GM12801 (cell line): ENCODE data around the gene ADD3.

Experiments
- TF ChIP-seq, protein P1 (sequence below): IDR thresholded peaks from one replicate; pipeline ENCODE4 v1.5.1; 2011; ENCODE audit warnings: control low read depth; ENCODE audit not compliant: insufficient read length; ENCODE audit errors: extremely low read depth

Gene ADD3

DNA sequence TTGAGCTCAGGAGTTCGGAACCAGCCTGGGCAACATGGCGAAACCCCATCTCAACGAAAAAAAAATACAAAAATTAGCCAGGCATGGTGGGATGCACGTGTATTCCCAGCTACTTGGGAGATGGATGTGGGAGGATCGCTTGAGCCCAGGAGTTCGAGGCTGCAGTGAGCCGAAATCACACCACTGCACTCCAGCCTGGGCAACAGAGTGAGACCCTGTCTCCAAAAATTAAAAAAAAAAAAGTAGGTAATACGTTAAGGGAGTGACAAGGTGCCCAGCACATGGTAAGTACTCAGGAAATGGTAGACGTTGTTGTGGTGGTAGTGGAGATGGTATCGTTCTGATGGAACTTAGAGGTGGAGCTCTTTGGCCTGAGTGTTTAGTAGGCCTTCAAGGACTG is 43.5 kb upstream of the ADD3 start:
- TF ChIP-seq, protein P1, sequence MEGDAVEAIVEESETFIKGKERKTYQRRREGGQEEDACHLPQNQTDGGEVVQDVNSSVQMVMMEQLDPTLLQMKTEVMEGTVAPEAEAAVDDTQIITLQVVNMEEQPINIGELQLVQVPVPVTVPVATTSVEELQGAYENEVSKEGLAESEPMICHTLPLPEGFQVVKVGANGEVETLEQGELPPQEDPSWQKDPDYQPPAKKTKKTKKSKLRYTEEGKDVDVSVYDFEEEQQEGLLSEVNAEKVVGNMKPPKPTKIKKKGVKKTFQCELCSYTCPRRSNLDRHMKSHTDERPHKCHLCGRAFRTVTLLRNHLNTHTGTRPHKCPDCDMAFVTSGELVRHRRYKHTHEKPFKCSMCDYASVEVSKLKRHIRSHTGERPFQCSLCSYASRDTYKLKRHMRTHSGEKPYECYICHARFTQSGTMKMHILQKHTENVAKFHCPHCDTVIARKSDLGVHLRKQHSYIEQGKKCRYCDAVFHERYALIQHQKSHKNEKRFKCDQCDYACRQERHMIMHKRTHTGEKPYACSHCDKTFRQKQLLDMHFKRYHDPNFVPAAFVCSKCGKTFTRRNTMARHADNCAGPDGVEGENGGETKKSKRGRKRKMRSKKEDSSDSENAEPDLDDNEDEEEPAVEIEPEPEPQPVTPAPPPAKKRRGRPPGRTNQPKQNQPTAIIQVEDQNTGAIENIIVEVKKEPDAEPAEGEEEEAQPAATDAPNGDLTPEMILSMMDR = no peak

- TF ChIP-seq, protein P1 = no peak
Observed at GRCh38 chr10:109966961-109967738, 40.6 kb upstream of the ADD3 start.

DNA sequence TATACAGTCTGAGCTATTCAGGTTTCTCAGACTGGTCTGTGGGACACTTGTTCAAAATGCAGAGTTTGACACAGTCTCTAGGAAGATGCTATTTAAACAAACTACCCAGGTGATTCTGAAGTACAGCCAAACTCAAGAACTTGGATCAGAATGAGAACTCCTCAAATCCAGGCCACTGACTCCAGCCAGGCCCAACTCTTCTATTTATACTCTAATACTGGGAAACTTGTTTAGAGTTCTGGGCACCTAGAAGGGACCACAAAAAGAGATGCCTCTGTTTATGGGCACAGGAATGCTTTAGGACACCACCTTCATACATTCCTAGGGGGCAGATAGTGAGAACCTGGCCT is 40.1 kb upstream of the ADD3 start:
- TF ChIP-seq, protein P1 = no peak

DNA sequence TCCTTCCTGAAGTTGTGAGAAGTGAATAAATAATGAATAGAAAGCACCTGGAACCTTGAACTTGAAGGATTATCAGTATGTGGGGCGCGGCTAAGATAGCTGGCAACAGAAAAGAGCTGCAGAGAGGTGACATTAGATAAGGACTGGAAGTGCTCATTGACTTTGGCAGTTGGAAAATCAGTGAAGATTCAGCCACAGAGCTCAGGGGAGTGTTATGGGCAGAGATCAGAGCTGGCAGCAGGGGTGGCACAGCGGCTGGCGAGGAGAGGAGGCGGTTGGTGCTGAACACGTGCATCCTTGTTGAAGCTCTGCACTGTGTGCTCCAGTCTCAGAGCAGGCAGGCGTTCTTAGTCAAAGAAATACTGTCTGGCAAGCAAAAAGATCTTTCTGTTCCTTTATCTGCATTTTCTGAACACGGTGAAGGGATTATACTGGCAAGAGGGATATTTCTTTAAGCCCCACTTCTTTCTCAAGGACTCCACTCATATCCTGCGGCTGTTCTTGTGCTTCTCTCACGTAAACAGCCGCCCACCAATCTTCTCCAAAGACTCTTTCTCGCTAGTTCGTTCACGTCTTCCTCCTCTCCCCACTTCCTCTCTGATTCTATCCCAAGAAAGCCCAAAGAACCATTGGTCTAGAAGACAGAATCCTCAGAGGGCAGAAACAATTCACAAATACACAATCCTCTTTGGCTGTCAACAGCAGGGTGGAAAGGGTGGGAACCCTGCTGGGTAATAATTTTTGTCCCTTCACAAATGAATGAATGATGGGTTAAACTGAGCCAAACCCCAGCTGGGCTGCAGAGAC is 38.6 kb upstream of the ADD3 start:
- TF ChIP-seq, protein P1 = no peak

DNA sequence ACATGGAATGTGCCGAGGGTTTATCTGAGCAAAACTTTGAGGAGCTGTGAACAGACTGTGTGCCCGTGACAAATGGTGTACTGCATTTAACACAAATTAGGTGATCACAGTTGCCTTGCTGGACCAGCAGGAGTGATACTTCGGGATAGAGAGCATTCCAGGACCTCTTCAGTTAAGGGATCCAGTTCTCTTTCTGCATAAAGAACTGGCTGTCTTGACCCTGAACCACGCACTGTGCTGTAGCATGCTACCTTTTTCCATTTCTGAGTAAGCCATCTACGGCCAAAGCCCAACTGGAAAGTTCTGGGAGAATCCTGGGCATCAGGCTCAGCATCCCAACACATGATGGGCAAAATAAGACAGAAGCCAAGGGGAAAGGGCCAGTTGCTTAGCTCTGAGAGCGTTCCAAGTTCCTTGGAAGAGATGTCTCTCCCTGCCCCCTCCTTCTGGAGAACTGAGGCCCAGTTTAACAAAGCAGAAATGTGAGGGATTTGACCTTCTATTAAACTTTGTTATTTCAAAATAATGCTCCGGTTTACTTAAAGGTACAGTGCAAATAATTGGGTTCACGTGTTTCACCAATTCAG is 37.9 kb upstream of the ADD3 start:
- TF ChIP-seq, protein P1 = no peak

- TF ChIP-seq, protein P1 = no peak
Observed at GRCh38 chr10:109971634-109972033, 36.1 kb upstream of the ADD3 start.

GRCh38 chr10:109972372-109973001 is 35.3 kb upstream of the ADD3 start:
- TF ChIP-seq, protein P1 = no peak
